Stimulated activated CD8-positive, alpha-beta memory T cell treated with anti-CD3 and anti-CD28 coated beads, Interleukin-7, amount 100 ng/mL, for 24 hours (primary cell): ENCODE results near the gene PXMP2.
"Not testable (repeated sequence)": the region's sequence is repeated elsewhere in the genome, so short reads cannot be mapped to it uniquely, and the experiment has no call there.

Source experiments
- DNase-seq: peaks from one replicate; pipeline ENCODE4 v3.0.0-alpha.2; 2020; ENCODE audit warnings: low read depth

PXMP2 gene

DNA sequence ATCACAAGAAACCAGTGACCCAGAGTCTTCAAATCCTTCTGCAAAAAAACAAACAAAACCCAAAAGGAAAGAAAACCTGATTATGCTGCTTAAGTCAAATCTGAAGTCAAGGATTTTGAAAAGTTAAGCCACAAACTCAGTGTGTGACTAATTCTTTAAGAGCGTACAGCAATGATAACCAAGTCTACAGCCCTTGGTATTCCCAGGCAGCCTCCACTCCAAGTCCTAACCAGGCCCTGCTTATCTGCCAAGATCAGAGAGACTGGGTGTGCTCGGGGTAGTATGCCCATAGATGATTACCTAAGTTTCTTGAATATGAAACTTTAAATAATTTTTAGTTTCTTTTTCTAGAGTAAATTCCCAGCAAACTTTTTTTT is 36.4 kb downstream of the PXMP2 start:
- DNase-seq: no peak

DNA sequence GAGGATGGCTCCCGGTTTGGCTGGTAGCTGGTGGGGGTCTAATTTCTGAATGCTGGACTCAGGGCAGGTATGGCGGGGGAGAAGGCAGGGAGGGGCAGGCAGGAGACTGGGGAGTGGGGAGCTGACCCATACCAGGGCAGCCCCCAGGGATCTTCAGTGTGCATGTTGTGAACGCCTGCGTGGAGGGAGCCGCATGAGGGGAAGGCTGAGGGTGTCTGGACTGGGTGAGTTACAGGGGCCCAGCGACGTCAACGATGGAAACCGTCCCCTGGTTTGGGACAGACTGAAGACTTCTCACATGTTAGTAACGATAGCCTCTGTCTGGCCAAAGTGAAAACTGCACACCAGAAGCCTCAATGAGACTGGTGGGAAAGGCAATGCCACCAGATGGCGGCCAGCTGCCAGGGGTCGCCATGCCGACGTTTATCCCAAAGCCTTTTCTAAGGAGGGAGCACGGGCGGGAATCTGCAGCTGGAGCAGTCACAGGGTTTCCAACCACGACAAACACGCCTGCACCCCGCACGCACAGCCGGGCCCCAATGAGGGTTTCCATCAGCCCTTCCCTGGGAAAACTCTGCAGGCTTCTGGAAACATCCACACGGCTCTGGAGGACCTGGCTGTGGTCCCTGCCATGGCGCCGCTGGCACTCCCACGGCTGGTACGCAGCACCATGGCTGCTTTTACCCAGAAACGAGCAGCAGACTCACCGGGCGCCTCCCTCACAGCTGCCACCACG is 37.3 kb downstream of the PXMP2 start:
- DNase-seq: no peak

DNA sequence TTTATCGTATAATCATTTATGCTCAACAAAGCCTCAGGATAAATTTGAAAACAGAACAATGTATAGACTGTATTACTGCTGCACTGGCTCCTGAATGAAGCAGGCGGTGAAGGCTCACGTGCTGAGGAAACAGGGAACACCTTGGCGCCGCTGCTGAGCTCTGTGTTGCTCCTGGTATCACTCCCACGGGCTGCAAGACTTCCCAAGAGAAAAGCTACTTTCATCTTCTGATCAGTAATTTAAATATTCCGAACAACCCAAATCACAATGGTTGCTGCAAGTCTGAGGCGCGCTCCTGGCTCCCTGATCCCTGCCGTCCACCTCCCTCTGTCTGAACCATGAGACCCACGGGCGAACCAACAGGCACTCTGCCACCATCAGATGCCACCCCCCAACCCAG is 39.0 kb downstream of the PXMP2 start:
- DNase-seq: no peak

DNA sequence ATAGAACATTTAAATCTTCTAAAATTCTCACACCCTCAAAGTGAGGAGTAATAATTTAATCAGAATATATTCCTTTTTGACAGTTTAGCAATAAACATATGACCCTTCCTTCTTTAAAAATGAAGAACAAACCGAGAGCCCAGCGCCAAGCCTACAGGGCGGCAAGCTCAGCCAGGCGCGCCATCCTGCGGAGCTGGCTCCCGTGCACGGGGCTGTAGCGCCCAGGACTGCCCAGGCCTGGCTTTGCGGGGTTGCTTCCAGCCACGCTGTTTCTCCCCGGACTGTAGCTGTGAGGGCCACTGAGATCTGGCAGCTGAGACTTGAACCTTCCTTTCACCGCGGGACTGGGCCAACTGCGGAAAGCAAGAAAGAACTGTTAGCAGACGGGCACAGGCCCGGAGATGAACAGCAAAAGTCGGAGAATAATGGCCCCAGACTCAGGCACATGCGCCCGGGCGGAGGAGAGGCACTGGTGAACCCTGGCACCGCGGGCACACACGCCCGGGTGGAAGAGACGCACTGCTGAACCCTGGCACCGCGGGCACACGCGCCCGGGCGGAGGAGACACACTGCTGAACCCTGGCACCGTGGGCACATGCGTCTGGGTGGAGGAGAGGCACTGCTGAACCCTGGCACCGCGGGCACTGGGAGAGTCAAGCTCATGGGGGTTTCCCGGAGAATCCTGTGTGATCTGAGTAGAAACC is 39.9 kb downstream of the PXMP2 start:
- no peak for DNase-seq

DNA sequence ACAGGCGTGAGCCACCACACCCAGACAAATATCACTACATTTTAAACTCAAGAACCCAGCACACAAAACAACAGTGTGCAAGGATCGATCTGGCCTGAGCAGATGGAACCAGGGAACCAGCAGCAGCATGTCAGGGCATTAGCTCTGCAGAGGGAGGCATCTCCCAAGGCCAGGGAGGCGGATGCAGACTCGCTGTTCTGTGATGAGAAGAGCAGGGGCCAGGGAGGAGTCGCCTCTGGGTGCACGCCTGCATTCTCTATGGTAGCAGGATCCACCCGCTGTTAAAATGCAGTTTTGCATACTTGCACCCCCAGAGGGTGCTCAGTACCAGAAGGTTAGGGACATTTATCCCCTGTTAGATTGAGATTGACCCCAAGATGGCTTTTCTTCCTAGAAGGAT is 41.1 kb downstream of the PXMP2 start:
- no peak for DNase-seq

DNA sequence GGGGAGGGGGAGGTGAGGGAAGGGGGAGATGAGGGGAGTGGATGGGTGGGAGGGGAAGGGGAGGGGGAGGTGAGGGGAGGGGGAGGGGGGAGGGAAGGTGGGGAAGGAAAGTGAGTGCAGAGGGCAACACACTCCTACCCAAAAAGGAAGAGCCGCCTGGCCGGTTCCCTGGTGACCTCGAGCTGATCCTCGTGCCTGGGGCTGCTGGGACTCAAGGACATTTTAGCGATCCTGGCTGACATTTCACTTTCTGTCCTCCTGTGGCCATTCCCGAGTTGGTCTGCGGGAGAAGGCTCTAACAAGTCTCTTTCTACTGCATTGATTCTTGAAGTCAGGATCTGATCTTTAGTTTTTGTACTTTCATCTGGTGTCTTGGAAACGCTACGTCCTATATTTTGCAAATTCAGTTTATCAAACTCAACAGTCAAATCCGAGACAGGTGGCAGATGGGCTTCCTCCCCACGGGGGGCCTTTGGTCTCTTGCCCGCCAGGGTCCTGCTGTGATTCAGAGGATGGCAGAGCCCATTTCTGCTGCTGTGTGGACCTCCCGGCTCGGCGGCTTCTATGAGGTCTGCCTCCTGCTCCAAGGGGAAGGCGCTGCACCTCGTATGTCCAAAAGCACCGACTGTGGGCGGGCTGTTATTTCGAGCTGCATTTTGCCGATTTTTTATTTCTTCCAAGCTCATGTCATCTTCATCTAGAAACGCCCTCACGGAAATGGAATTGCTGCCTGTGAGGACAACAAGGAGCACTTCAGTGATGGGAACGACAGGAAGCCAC is 42.3 kb downstream of the PXMP2 start:
- DNase-seq: no peak

DNA sequence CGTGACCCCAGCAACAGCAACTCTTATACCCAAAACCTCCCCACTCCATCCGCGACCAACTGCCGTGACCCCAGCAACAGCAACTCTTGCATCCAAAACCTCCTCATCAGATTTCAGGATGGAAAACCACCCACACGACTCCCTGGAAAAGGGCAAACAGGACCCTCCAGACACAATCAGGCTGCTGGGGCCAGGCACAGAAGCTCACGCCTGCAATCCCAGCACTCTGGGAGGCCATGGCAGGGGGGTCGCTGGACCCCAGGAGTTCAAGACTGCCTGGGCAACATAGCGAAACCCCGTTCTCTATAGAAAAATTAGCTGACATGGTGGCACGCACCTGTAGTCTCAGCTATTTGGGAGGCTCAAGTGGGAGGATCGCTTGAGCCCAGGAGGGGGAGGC is 43.0 kb downstream of the PXMP2 start:
- no peak for DNase-seq

DNA sequence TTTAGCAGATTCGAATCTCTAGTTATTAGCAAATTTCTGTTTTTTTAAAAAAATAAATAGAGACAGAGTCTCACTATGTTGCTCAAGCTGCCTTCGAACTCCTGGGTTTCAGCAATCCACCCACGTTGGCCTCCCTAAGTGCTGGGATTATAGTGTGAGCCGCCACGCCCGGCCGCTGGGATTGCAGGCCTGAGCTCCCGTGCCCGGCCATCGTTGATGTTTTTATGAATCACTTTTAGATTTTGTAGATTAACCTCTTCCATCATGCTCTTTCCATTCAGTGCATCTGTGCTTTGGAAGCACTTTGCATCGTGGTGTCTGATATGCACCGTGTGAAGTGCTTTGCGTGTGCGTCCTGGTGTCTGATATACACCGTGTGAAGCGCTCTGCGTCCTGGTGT is 44.2 kb downstream of the PXMP2 start:
- DNase-seq: no peak

DNA sequence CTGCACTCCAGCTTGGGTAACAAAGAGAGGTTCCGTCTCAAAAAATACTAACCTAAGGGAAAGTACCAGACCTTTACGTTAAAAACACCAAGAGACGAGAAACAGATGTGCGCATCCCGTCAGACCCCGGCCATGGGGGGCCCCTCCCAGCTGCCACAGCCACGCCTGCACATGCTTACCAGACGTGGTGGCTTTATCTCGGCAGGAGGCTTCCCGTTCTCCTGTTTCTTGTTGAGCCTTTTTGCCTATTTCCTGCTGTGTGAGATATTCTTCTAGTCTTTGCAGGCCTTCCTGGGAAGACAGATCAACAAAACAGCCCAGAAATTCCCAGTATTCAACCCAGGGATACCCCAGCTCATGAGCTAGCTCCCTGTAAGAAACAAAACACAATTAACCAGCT is 46.8 kb downstream of the PXMP2 start:
- no peak for DNase-seq

DNA sequence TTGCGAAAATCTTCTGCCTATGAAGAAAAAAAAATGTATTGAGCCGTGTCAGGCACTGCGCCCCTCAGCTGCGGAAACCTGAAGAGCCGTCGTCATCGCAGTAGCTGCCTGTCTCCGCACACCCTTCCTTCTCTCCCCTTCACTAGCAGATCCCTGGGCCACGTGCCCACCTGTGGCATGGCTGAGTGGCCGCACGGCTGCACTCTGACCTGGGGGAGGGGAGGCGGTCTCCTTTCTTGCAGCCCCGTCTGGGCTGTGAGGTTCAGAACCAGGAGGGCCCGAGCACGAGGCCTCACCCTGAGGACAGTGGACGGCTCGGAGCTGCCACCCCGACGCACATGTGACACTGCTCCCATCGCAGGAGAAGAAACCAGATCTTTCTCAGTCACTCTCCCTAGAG is 48.1 kb downstream of the PXMP2 start:
- DNase-seq: no peak

DNA sequence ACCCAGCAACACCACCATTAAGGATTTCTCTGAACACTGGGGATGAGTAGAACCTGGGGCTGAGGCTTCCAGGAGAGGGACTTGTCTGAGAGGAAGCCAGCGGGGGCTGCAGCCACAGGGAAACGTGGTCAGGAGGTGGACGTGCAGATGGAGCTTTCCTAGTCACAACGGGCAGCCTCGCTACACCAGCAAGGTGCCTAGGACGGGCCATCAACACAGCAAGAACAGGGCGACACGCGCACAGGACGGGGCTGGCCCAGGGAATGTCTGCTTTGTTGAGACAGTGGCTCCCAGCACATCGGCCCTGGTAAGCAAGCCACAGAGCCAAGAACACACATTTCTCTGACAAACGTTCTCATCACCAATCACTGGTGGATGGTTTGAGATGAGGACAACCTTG is 49.0 kb downstream of the PXMP2 start:
- DNase-seq: no peak

DNA sequence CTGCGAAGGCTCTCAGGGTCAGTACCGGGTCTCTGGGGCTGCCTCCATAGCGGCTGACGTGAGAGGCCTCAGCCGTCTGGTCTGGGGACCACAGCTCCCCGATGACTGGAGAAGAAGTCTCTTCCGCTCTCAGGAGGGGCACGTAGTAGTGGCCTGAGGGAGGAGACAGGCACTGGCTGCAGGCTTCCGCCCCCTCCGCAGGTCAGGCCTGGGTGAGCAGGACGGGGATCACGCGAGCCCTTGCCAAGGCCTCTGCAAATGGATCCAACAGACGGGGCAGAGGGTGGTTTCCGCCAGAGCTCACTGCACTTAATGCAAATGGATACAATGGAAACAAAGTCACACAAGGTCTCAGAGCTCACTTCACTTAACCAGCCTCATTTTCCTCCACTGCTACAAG is 49.5 kb downstream of the PXMP2 start:
- DNase-seq: no peak

DNA sequence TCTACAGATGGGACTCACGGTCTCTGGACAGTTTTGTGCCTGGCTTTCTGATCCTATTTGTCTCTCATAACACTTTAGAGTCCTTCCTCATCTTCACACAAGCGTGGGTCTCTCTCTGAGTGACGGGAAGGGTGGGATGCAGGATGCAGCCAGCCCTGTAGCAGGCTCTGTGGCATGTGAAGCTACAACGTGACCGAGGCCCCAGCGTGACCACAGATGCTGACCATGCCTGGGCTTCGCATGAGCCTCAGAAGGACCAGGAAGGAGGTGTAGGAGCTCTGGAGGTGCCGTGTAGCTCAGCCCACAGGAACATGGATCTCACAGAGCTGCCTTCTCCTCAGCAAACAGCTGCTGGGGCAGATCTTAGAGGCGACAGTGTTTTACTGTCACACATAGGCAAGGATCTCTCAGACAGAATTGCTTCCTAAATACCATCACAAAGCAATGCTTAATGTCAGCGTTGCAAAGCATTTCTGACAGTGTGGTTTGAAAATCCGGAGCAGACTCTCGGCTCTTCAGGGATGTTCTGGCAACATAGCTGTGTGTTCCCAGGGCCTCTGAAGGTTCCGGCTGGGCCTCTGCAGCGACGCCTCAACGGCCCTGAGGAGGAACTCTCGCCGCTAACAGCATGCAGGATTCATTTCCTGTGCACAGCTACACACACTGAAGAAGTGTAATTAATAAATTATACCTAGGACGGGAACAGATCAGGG is 52.4 kb downstream of the PXMP2 start:
- no peak for DNase-seq

DNA sequence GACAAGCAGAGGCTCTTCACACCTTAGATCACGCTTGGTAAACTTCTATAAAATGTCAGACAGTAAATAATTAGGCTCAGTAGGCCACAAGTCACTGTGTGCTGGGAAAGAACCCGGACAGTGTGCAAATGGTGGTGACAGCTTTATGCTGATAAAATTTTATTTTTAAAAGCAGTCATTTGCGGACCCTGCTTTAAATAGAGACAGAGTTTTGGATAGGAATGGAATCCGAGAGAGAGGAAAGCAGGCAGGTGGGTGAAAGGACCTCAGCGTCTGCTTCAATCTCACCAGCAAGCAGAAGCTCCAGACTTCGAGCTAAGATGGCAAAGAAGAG is 52.9 kb downstream of the PXMP2 start:
- no peak for DNase-seq

DNA sequence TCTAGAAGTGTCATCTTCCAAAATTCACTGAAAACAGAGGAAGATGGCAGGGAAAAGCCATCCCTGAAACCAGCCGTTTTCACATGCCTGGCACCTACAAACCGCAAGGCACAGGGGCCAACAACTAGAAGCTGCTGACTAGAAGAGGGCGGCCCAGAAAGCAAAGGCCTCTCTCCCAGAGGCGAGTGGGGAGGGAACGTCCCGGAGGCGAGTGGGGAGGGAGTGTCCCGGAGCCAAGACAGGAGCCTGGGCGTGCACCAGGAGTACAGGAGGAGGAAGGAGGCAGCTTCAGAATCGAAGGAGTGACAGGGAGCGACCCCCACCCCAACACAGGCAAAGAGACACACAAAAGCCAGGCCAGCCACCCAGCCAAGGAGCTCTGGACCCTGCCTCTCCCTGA is 53.3 kb downstream of the PXMP2 start:
- no peak for DNase-seq

DNA sequence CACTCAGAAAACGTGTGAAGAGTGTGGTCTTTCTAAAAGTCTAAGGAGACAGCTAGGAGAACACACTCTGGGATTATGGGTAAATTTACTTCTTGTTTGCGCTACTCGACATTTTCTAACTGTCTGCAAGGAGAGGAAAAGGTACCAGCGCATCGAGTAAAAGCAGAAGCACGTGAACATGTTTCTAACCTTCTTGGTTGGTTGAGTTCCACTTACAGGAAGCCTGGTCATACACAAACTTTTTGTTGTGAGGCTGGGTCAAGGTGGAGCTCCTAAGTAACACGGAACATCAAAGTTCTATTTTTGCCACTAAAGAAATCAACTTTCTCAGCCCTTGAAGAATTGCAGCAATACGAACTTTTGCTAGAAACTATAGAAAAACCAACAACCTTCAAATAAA is 54.2 kb downstream of the PXMP2 start:
- no peak for DNase-seq

DNA sequence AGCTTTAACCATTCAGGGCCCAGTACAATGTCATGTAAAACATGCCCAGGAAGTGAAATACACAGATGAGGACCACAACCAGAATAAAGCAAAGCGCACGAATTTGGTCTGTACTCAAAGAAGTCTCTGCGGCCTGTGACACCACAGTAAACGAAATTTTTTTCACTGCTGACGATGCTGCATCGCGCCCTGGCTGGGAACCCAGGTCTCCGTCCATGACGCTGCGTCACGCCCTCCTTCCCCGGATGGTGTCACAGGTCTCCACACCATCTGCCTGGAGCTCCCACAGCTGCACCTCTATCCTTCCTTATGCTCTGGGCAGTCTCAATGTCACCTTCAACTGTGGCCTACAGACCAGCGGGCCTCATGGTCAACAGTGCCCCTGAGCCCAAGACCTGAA is 56.4 kb downstream of the PXMP2 start:
- DNase-seq: no peak

DNA sequence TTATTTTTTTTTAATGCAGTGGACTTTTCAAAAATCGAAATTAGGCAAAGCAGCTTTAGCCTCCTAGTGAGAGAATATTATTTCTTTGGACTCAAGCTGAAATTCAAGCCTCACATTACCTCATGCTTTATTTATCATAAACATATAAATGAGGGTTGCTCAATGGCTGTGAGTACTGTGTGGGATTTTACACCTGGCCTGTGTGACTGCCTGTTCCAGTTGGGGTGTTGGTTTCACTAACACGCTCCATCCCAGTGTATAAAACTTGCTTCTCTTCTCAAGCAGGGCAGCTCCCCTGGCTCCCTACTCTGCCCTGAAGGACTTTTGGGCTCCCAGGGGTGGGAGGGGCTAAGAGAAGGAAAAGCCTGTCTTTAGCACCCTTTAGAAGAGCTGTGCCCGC is 59.2 kb downstream of the PXMP2 start:
- DNase-seq: no peak

DNA sequence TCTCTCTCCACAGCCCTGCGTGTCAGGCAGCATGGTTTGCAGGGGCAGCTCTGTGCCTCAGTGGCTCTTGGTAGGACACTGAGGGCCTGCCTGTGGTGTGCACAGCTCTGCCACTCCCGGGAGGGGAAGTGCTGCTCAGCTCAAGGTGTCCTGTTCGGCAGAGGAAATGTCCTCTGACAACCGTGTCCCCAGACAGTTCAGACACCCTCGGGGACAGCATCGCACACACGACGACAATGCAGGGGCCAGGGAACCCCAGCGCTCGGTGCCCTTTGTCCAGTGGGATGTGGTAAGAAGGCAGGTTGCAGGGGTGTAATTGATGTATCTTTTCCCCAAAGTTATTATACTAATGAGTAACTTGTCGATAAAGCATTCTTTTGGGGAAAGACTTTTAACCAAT is 60.0 kb downstream of the PXMP2 start:
- no peak for DNase-seq

DNA sequence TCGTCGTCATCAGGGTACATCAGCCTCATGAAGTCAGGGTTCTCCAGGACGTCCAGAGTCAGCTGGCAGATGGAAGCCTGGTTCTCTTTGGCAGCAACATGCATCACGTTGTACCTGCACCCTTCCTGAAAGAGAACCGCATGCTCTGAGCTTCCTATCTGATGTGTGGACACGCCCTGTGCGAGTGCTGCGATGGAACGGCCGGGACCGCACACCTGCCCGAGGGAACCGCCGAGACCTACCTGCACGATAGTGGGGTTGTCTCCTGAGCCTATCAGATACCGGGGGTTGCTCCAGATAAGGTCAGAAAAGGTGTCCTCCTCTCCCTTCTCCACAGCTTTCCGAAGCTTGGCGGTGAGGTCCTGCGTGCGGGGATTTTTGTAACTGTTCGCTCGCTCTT is 60.5 kb downstream of the PXMP2 start:
- no peak for DNase-seq

DNA sequence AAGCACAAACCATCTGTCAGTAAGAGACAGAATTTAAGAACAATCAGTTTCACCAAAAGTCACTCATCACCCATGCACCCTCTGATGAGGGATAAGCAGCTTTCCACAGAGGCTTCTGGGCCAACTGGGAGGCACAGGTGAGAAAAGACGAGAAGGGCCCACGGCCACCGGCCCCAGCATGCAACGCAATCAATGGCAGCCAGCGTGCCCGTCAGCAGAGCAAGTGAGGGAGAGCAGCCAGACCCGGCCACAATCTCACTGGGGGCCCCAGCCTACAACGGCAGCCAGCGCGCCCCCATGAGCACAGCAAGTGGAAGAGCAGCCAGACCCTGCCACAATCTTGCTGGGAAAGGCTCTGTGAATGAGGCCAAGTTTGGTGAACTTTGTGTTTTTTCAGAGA is 60.9 kb downstream of the PXMP2 start:
- DNase-seq: no peak

DNA sequence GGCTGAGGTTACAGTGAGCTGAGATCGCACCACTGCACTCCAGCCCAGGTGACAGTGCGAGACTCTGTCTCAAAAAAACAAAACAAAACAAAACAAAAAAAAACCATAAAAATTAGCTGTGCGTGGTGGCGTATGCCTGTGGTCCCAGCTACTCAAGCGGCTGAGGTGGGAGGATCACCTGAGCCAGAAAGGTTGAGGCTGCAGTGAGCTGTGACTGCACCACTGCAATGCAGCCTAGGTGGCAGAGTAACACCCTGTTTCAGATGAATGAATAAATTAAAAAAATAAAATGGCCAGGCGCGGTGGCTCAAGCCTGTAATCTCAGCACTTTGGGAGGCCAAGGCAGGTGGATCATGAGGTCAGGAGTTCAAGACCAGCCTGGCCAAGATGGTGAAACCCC is 66.3 kb downstream of the PXMP2 start:
- not testable (repeated sequence) for DNase-seq
